Measurements from ENCODE around the gene MRPL27. TPM values are rescaled to one million over a fixed set of nuclear protein-coding genes. Genes with fewer than 3 reads are reported as not detected.

The MRPL27 gene
- total RNA-seq, 2 donors from 2014 or later: 70.9 to 76.7 TPM

DNA sequence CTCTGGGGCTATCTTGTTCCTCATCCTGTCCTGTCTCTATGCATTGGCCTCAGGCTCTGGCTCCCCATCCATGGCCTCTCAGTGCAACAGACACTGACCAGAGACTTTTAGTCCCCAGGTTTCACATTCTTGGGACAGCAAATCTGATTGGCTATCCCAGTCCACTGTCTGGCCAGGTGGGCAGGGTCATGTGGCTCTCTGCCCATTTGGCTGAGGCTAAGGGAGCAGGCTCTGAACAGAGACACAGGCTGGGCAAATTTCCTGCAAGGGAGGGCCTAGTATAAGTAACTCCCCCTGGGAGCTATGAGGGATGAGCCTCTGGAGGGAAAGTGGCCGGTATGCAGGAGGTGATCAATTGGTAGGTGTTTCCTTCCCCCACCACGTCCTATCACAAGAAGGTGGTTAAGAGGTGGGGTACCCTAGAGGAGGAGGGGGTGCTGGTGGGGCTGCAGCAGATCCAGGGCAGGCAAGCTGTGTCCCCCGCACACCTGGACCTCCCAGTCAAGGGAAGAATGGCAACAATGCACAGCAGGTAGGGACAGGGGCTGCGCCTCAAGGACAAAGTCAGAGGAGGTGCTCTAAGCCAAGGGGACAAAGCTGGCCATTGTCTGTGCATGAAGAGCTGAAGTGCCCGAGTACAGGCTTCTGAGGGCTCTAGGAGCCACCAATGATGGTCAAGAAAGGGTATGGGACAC, 13.8 kb downstream of the MRPL27 start:
- no peak overlapping the region for H3K27ac Mint-ChIP-seq
- peaks cover 48% of the 10 kb centered on the region for H3K36me3 Mint-ChIP-seq (ENCODE audit: low read depth)
- peaks cover 11% of the 10 kb centered on the region for H3K4me1 ChIP-seq (ENCODE audit: control insufficient read depth, insufficient read depth, low read length)
- peaks cover 17% of the 10 kb centered on the region for H3K4me1 Mint-ChIP-seq
- H3K9me3 ChIP-seq (ENCODE audit: control insufficient read depth, low read length): no peaks in the 10 kb centered on the region
- no peaks in the 10 kb centered on the region for H3K27me3 Mint-ChIP-seq (ENCODE audit: insufficient read depth)
- peaks cover 60% of the 10 kb centered on the region for H3K36me3 ChIP-seq (ENCODE audit: control insufficient read depth, insufficient read depth, low read length)
- DNase-seq: peak; percentile 48
- TF ChIP-seq, protein P1, sequence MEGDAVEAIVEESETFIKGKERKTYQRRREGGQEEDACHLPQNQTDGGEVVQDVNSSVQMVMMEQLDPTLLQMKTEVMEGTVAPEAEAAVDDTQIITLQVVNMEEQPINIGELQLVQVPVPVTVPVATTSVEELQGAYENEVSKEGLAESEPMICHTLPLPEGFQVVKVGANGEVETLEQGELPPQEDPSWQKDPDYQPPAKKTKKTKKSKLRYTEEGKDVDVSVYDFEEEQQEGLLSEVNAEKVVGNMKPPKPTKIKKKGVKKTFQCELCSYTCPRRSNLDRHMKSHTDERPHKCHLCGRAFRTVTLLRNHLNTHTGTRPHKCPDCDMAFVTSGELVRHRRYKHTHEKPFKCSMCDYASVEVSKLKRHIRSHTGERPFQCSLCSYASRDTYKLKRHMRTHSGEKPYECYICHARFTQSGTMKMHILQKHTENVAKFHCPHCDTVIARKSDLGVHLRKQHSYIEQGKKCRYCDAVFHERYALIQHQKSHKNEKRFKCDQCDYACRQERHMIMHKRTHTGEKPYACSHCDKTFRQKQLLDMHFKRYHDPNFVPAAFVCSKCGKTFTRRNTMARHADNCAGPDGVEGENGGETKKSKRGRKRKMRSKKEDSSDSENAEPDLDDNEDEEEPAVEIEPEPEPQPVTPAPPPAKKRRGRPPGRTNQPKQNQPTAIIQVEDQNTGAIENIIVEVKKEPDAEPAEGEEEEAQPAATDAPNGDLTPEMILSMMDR (conservative IDR thresholded peaks at IDR 0.05): no peak
- H3K4me3 ChIP-seq (ENCODE audit: low read length): no peak overlapping the region
- H3K27ac ChIP-seq (ENCODE audit: low read depth, low read length): no peak overlapping the region
- H3K4me3 Mint-ChIP-seq: no peak overlapping the region
- 86 to 96% methylated on average over 2 to 5 of the region's 5 CpGs for WGBS, 2 experiments (ENCODE audit: insufficient coverage in 1 of 2, insufficient read length in 1 of 2)
- H3K27me3 ChIP-seq (ENCODE audit: control insufficient read depth, insufficient read depth, low read length, poor library complexity, severe bottlenecking): no peaks in the 10 kb centered on the region
- H3K9me3 Mint-ChIP-seq: no peaks in the 10 kb centered on the region
- no peak overlapping the region for H3K9ac ChIP-seq (ENCODE audit: extremely low read depth, low read length, poor library complexity, severe bottlenecking)

DNA sequence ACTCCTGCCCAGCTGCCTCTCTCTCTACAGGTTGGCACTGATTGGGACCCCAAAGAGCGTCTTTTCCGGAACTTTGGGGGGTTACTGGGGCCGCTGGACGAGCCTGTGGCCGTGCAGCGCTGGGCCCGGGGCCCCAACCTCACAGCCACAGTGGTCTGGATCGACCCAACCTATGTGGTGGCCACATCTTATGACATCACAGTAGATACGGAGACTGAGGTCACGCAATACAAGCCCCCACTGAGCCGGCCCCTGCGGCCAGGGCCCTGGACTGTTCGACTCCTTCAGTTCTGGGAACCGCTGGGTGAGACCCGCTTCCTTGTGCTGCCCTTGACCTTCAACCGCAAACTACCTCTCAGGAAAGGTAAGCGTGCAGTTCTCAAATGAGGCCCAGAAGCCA, 14.8 kb downstream of the MRPL27 start:
- Mint-ChIP-seq H3K4me3 (no peak overlapping the region), H3K27ac (no peak overlapping the region), H3K9me3 (no peaks in the 10 kb centered on the region), H3K36me3 (ENCODE audit: low read depth) (peaks cover 52% of the 10 kb centered on the region), H3K27me3 (ENCODE audit: insufficient read depth) (no peaks in the 10 kb centered on the region), H3K4me1 (peaks cover 10% of the 10 kb centered on the region)
- Histone ChIP-seq H3K4me3 (ENCODE audit: low read length) (no peak overlapping the region), H3K9me3 (ENCODE audit: control insufficient read depth, low read length) (no peaks in the 10 kb centered on the region), H3K36me3 (ENCODE audit: control insufficient read depth, insufficient read depth, low read length) (peaks cover 65% of the 10 kb centered on the region), H3K27me3 (ENCODE audit: control insufficient read depth, insufficient read depth, low read length, poor library complexity, severe bottlenecking) (no peaks in the 10 kb centered on the region), H3K27ac (ENCODE audit: low read depth, low read length) (no peak overlapping the region), H3K9ac (ENCODE audit: extremely low read depth, low read length, poor library complexity, severe bottlenecking) (no peak overlapping the region), H3K4me1 (ENCODE audit: control insufficient read depth, insufficient read depth, low read length) (peaks cover 2% of the 10 kb centered on the region)
- TF ChIP-seq, protein P1 (conservative IDR thresholded peaks at IDR 0.05): no peak
- peak; percentile 37 for DNase-seq
- WGBS, 2 experiments (ENCODE audit: insufficient coverage in 1 of 2, insufficient read length in 1 of 2): 95 to 97% methylated on average over 12 to 17 of the region's 17 CpGs

DNA sequence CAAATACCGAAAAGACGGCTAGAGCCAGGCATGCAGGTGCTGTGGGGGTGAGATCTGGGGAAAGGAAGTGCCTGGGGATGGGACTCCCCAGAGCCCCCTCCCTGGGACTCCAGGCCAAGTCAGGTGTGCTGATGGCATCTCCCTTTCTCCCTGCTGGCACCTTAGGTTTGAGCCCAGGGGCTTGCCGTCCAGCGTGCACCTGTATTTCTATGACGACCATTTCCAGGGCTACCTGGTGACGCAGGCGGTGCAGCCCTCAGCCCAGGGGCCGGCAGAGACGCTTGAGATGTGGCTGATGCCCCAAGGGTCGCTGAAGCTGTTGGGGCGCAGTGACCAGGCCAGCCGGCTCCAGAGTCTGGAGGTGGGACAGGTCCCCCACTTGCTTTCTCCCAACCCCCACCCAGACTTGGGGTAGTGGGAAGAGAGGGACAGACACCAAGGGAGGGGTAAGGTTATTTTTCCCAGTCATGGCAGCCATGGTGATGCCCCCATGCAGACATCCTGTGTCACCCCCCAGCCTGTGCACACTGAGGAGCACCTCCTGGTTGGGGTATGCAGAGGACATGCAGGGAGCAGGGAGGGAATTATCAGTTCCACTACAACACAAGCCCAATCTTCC, 16.0 kb downstream of the MRPL27 start:
- peak; percentile 33 for DNase-seq

More for the DNA sequence above, 16.0 kb downstream of the MRPL27 start:
- Mint-ChIP-seq H3K4me1 (peaks cover 3% of the 10 kb centered on the region), H3K4me3 (no peak overlapping the region), H3K36me3 (ENCODE audit: low read depth) (peaks cover 60% of the 10 kb centered on the region), H3K9me3 (no peaks in the 10 kb centered on the region), H3K27ac (no peak overlapping the region), H3K27me3 (ENCODE audit: insufficient read depth) (no peaks in the 10 kb centered on the region)
- Histone ChIP-seq H3K4me3 (ENCODE audit: low read length) (no peak overlapping the region), H3K27ac (ENCODE audit: low read depth, low read length) (no peak overlapping the region), H3K36me3 (ENCODE audit: control insufficient read depth, insufficient read depth, low read length) (peaks cover 68% of the 10 kb centered on the region), H3K4me1 (ENCODE audit: control insufficient read depth, insufficient read depth, low read length) (no peaks in the 10 kb centered on the region), H3K27me3 (ENCODE audit: control insufficient read depth, insufficient read depth, low read length, poor library complexity, severe bottlenecking) (no peaks in the 10 kb centered on the region), H3K9me3 (ENCODE audit: control insufficient read depth, low read length) (no peaks in the 10 kb centered on the region), H3K9ac (ENCODE audit: extremely low read depth, low read length, poor library complexity, severe bottlenecking) (no peak overlapping the region)
- TF ChIP-seq, protein P1 (conservative IDR thresholded peaks at IDR 0.05): no peak
- WGBS, 2 experiments (ENCODE audit: insufficient coverage in 1 of 2, insufficient read length in 1 of 2): 94% methylated on average over 12 of the region's 12 CpGs; no CpG with 5 or more reads in 1 of the 2 experiments

All from endodermal cell (in vitro differentiated cells).